ENCODE data around the gene JUNB. TPM values are rescaled to one million over a fixed set of nuclear protein-coding genes. Genes with fewer than 3 reads are reported as not detected.

JUNB gene
- total RNA-seq, 4 donors from 2014 or later = 99.3 to 614 (median 168) TPM

DNA sequence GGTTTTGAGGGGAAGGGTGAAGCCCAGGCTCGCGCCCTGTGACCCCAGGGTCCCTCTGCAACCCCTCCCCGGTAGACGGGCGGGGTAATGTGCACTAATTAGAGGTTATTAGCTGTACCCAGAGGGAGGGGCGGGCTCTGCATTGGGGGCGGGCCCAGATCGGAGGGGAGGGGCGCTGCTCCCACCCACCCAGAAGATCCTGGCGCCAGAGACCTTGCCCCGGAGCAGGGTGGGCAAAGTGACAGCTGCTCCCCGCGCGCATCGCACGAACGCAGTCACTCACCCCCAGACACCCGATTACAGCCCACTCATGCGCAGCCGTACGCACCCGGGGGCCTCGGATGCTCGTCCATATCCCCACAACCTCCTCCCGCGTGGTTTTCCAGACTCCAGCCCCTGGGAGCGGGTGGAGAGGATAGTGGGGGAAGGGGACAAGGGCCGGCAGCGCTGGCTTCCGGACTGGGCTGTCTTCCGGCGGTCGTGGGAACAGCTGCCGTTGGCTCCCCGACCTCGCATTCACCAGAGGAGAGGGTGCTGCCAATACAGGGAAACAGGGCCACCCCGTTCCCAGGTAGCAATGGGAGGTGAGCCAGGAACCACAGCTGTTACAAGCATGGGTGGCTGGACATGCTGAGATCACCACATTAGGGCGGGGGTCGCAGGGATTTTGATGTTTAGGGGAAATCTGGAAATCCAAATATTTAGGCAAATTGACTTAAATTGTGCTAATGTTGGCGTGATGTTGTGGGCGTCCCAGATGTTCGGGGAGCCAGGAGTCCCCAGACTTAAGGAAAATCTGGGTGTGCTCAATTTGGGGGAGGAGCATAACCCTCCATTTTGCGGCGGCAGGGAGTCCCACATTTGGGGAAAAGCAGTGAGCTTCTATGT, 13.0 kb upstream of the JUNB start:
- Histone ChIP-seq H3K4me1 (peaks cover 0 to 56% (median 21%) of the 10 kb centered on the region in 3 donors), H3K36me3 (no peaks in the 10 kb centered on the region), H3K4me3 (peak overlapping the region; percentile 38 to 73), H3K27ac (peak overlapping the region; percentile 72 to 99 (median 98)), H3K27me3 (no peaks in the 10 kb centered on the region), H3K9me3 (no peaks in the 10 kb centered on the region)
- WGBS, 2 donors (ENCODE audit: low coverage in 1 of 2) = 5 to 9% methylated on average over 3 to 6 of the region's 44 CpGs
- ATAC-seq = peak; percentile 35
- TF ChIP-seq POLR2AphosphoS5 (IDR thresholded peaks at IDR 0.05) = peak; percentile 69
- peak in 1 of 2 donors; percentile 18 for TF ChIP-seq POLR2A (IDR thresholded peaks at IDR 0.05)
- no peak for TF ChIP-seq CTCF (IDR thresholded peaks at IDR 0.05)

- no peaks in the 10 kb centered on the region for H3K27me3 ChIP-seq
- H3K4me3 ChIP-seq = peak overlapping the region in 1 of 2 donors; percentile 73
- TF ChIP-seq CTCF (IDR thresholded peaks at IDR 0.05) (no peak), POLR2AphosphoS5 (IDR thresholded peaks at IDR 0.05) (no peak), POLR2A (IDR thresholded peaks at IDR 0.05) (no peak), EP300 (IDR thresholded peaks at IDR 0.05) (no peak)
- WGBS, 2 donors (ENCODE audit: low coverage in 1 of 2) = 0 to 41% methylated on average over 1 to 4 of the region's 6 CpGs
- H3K27ac ChIP-seq = peak overlapping the region; percentile 72 to 99 (median 98)
- peaks cover 0 to 62% (median 27%) of the 10 kb centered on the region in 3 donors for H3K4me1 ChIP-seq
- no peaks in the 10 kb centered on the region for H3K9me3 ChIP-seq
- no peaks in the 10 kb centered on the region for H3K36me3 ChIP-seq
- ATAC-seq = no peak
These were observed 12.5 kb upstream of the JUNB start for GRCh38 chr19:12778905-12779161.

GRCh38 chr19:12779162-12779993, 11.9 kb upstream of the JUNB start:
- Histone ChIP-seq H3K36me3 (no peaks in the 10 kb centered on the region), H3K4me3 (peak overlapping the region in 1 of 2 donors; percentile 73), H3K27me3 (no peaks in the 10 kb centered on the region), H3K4me1 (peaks cover 0 to 67% (median 32%) of the 10 kb centered on the region in 3 donors), H3K27ac (peak overlapping the region; percentile 72 to 99 (median 98)), H3K9me3 (no peaks in the 10 kb centered on the region)
- 36 to 67% methylated on average over 3 to 10 of the region's 15 CpGs for WGBS, 2 donors (ENCODE audit: low coverage in 1 of 2)
- no peak for ATAC-seq
- TF ChIP-seq CTCF (IDR thresholded peaks at IDR 0.05) (no peak), POLR2AphosphoS5 (IDR thresholded peaks at IDR 0.05) (peak; percentile 75)

DNA sequence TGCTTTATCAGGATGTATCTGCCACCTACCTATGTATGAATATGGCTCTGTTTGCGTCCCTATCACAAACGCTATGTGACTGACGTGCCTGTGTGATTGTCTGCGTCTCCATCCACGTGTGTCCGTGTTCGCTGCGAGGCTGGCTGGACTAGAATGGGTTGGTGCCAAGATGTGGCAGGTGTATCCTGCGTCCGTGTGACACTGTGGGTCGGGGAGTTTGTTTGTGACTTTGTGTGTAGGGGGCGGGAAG, 9.2 kb upstream of the JUNB start:
- no peaks in the 10 kb centered on the region for H3K27me3 ChIP-seq
- WGBS, 2 donors (ENCODE audit: low coverage in 1 of 2) = 0% methylated on average over 1 of the region's 12 CpGs; no CpG with 5 or more reads in 1 of the 2 donors
- peak overlapping the region; percentile 67 to 100 (median 98) for H3K27ac ChIP-seq
- TF ChIP-seq EP300 (IDR thresholded peaks at IDR 0.05) (no peak), CTCF (IDR thresholded peaks at IDR 0.05) (no peak), POLR2AphosphoS5 (IDR thresholded peaks at IDR 0.05) (no peak), POLR2A (IDR thresholded peaks at IDR 0.05) (no peak)
- H3K36me3 ChIP-seq = no peaks in the 10 kb centered on the region
- ATAC-seq = no peak
- no peaks in the 10 kb centered on the region for H3K9me3 ChIP-seq
- H3K4me1 ChIP-seq = peaks cover 0 to 85% (median 47%) of the 10 kb centered on the region in 3 donors
- peak overlapping the region; percentile 33 to 60 for H3K4me3 ChIP-seq

Measured in gastroesophageal sphincter (tissue), 4 donors.